22Rv1 (cell line): ENCODE data around the gene BCAS1.

Experiments used
- ZFX ChIP-seq: fragments of 450-650 bp; IDR thresholded peaks from 2 replicates; pipeline ENCODE4 v1.6.1; 2017; ENCODE audit warnings: antibody characterized with exemption, borderline replicate concordance
- TF ChIP-seq, protein P1 (sequence below): fragments of 450-650 bp; IDR thresholded peaks from 2 replicates; pipeline ENCODE4 v1.5.1; 2017; ENCODE audit warnings: mild to moderate bottlenecking

- TF ChIP-seq, protein P1, sequence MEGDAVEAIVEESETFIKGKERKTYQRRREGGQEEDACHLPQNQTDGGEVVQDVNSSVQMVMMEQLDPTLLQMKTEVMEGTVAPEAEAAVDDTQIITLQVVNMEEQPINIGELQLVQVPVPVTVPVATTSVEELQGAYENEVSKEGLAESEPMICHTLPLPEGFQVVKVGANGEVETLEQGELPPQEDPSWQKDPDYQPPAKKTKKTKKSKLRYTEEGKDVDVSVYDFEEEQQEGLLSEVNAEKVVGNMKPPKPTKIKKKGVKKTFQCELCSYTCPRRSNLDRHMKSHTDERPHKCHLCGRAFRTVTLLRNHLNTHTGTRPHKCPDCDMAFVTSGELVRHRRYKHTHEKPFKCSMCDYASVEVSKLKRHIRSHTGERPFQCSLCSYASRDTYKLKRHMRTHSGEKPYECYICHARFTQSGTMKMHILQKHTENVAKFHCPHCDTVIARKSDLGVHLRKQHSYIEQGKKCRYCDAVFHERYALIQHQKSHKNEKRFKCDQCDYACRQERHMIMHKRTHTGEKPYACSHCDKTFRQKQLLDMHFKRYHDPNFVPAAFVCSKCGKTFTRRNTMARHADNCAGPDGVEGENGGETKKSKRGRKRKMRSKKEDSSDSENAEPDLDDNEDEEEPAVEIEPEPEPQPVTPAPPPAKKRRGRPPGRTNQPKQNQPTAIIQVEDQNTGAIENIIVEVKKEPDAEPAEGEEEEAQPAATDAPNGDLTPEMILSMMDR: no peak
- TF ChIP-seq ZFX: no peak
Observed at GRCh38 chr20:53941680-53942471, 128.5 kb downstream of the BCAS1 start.
